ENCODE data around the gene ABCA7. TPM values are rescaled to one million over a fixed set of nuclear protein-coding genes. Genes with fewer than 3 reads are reported as not detected.

The ABCA7 gene
- total and polyA plus RNA-seq, 2 of the 8 experiments (the other 6 are each of a cell fraction or from before 2014, with no cell fraction given) = 10.4 to 25.6 TPM

DNA sequence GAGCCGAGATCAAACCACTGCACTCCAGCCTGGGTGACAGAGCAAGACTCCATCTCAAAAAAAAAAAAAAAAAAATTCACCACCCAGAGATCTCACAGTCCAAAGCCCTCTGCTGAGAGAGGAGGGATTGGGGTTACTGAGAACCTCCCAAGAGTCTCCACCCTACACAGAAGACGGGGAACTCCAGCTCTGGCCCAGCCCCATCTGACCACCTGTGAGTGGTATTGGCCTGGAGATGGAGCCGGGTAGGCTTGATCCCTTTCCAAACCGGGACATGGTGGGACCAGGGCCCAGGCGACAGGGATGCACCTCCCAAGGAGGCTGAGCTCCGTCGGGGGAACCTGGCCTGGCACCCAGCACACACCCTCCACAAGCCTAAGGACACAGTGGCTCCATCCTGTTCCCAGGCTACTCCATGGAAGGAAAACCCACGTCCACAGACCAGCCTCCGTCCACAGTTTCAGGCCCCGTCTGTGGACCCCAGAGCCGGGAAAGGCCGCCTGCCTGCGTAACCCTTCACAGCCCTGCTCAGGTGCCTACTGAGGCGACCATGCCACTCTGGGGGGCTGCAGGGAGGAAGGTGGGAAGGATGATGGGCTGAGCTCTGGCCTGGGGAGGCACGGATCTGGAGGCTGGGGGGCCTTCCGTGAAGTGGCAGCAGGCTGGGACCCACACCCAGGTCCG is 20.8 kb upstream of the ABCA7 start:
- TF ChIP-seq SP1 (IDR thresholded peaks at IDR 0.05; ENCODE audit: low read depth, low read length) (no peak), NRF1 (IDR thresholded peaks at IDR 0.05; ENCODE audit: low read depth, low read length) (no peak)
- TF ChIP-seq, protein P1, sequence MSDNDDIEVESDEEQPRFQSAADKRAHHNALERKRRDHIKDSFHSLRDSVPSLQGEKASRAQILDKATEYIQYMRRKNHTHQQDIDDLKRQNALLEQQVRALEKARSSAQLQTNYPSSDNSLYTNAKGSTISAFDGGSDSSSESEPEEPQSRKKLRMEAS (IDR thresholded peaks at IDR 0.05) = no peak
- no peak overlapping the region for H4K91ac ChIP-seq (replicated peaks; ENCODE audit: insufficient read length, low read length)
- H3K18ac ChIP-seq (ENCODE audit: extremely low read depth, low read length) = no peak overlapping the region
- no peak overlapping the region for H2BK120ac ChIP-seq (replicated peaks; ENCODE audit: low read depth, low read length)
- H4K8ac ChIP-seq (ENCODE audit: extremely low read depth, insufficient read depth, low read length) = peak overlapping the region; percentile 80; the same call in 1 of the 2 replicates
- no peak overlapping the region for H3K14ac ChIP-seq (ENCODE audit: insufficient read length)
- H3K79me2 ChIP-seq (ENCODE audit: control insufficient read depth in 1 of 2, insufficient read depth in 2 of 2, low read length in 2 of 2) = peaks cover 36 to 68% of the 10 kb centered on the region in 2 experiments
- no peak overlapping the region for H3K23ac ChIP-seq (ENCODE audit: insufficient read length)
- no peaks in the 10 kb centered on the region for H3K9me3 ChIP-seq (ENCODE audit: insufficient read depth in 2 of 2, low read depth in 1 of 2, low read length in 1 of 2)
- peak overlapping the region; percentile 93 to 98; a peak in 3 of 4 replicates for H3K4me2 ChIP-seq (ENCODE audit: insufficient read depth in 1 of 2, low read depth in 2 of 2, low read length in 2 of 2)
- peak overlapping the region in 2 of 4 experiments; percentile 10 to 96; a peak in 3 of 8 replicates for H3K4me3 ChIP-seq (ENCODE audit: extremely low read depth in 1 of 4, insufficient read depth in 2 of 4, low read depth in 3 of 4, low read length in 4 of 4)
- no peak overlapping the region for H3K4ac ChIP-seq (replicated peaks; ENCODE audit: insufficient read length, low read depth, low read length)
- no peak overlapping the region for H3K56ac ChIP-seq (replicated peaks; ENCODE audit: insufficient read length, low read depth, low read length)
- no peak overlapping the region for H2AK5ac ChIP-seq (ENCODE audit: low read depth, low read length)
- peaks cover 0 to 3% (median 0%) of the 10 kb centered on the region in 4 experiments; a peak in 1 of 8 replicates for H3K36me3 ChIP-seq (ENCODE audit: control insufficient read depth in 2 of 4, insufficient read depth in 4 of 4, low read length in 3 of 4)
- H3K23me2 ChIP-seq (ENCODE audit: low read depth, low read length) = peaks cover 9% of the 10 kb centered on the region
- no peak overlapping the region; a peak in 1 of 7 replicates for H3K9ac ChIP-seq (replicated peaks in 1 of 4; ENCODE audit: extremely low read depth in 1 of 4, low read depth in 3 of 4, low read length in 3 of 4)
- 88% methylated on average over 17 of the region's 17 CpGs; no CpG with 5 or more reads in 1 of the 2 experiments for WGBS, 2 experiments (ENCODE audit: extremely low coverage in 1 of 2, insufficient coverage in 1 of 2, insufficient read length in 1 of 2, insufficient replicate concordance in 2 of 2, low coverage in 1 of 2, low lambda C conversion rate in 2 of 2, missing lambda C conversion rate in 1 of 2)
- peaks cover 24% of the 10 kb centered on the region for H3K79me1 ChIP-seq (ENCODE audit: low read depth, low read length)
- no peak overlapping the region for H2BK20ac ChIP-seq (ENCODE audit: low read length)
- H4K5ac ChIP-seq (ENCODE audit: insufficient read length, low read depth, low read length) = no peak overlapping the region
- H2BK15ac ChIP-seq (ENCODE audit: low read length) = no peak overlapping the region
- H3K27me3 ChIP-seq (replicated peaks in 1 of 4; ENCODE audit: control insufficient read depth in 3 of 4, extremely low read depth in 1 of 4, insufficient read depth in 3 of 4, low read length in 3 of 4) = no peaks in the 10 kb centered on the region
- H2BK5ac ChIP-seq (ENCODE audit: low read depth, low read length) = peak overlapping the region; percentile 60; the same call in 1 of the 2 replicates
- no peak overlapping the region for H2AFZ ChIP-seq (ENCODE audit: low read length)
- POLR2A ChIA-PET (ENCODE audit: partially characterized antibody) = interaction anchor here (0.6 to 6.4 kb wide), 13 partner anchors 10 to 202 kb away, joined by 3 to 125 read pairs (median 4); partner anchors contain the start of genes ABCA7 and CNN2
- CTCF ChIA-PET (ENCODE audit: partially characterized antibody) = interaction anchor here (0.9 to 2.3 kb wide), 10 partner anchors 9 to 95 kb away, joined by 3 to 8 read pairs (median 4); no protein-coding TSS in a partner anchor
- H3K4me1 ChIP-seq (replicated peaks in 1 of 4; ENCODE audit: control insufficient read depth in 3 of 4, insufficient read depth in 4 of 4, low read length in 3 of 4) = peaks cover 0 to 37% (median 25%) of the 10 kb centered on the region in 4 experiments; a peak in 5 of 7 replicates
- FAIRE-seq (no peak), DNase-seq (ENCODE audit: low read depth in 1 of 2, low spot score in 2 of 2) (no peak)
- no peak overlapping the region for H3K27ac ChIP-seq (ENCODE audit: low read depth, low read length)
- peaks cover 36 to 46% of the 10 kb centered on the region in 2 experiments for H4K20me1 ChIP-seq (replicated peaks in 1 of 2; ENCODE audit: control insufficient read depth in 1 of 2, insufficient read depth in 2 of 2, low read length in 2 of 2)
- no peak overlapping the region for H2BK12ac ChIP-seq (ENCODE audit: low read depth, low read length)
